Measurements from ENCODE around the gene DPP9. TPM values are rescaled to one million over a fixed set of nuclear protein-coding genes. Genes with fewer than 3 reads are reported as not detected.

Gene DPP9
- total RNA-seq, 4 donors from 2014 or later, result 35.0 to 82.1 (median 42.0) TPM

DNA sequence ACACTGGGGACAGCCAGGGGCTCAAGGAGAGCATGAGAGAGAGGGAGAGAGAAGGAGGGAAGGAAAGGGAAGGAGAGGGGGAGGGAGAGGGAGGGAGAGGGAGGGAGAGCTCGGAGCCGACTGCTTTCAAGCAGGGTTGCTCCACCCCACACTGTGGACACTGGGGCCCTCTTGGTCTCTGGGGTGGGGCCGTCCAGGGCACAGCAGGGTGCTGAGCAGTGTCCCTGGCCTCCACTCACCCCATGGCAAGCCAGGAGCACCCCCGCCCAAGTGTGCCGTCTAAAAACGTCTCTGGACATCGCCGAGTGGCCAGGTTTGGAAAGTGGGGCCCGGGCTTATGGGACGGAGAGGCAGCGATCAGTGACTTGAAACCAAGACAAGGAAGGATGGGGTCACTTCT lies 20.9 kb downstream of the DPP9 start:
- Histone ChIP-seq H3K9me3 (no peaks in the 10 kb centered on the region), H3K4me1 (peaks cover 0 to 15% (median 8%) of the 10 kb centered on the region in 3 donors), H3K27me3 (no peaks in the 10 kb centered on the region), H3K36me3 (peaks cover 0 to 80% of the 10 kb centered on the region in 2 donors), H3K27ac (no peak overlapping the region), H3K4me3 (no peak overlapping the region)
- TF ChIP-seq, protein P1, sequence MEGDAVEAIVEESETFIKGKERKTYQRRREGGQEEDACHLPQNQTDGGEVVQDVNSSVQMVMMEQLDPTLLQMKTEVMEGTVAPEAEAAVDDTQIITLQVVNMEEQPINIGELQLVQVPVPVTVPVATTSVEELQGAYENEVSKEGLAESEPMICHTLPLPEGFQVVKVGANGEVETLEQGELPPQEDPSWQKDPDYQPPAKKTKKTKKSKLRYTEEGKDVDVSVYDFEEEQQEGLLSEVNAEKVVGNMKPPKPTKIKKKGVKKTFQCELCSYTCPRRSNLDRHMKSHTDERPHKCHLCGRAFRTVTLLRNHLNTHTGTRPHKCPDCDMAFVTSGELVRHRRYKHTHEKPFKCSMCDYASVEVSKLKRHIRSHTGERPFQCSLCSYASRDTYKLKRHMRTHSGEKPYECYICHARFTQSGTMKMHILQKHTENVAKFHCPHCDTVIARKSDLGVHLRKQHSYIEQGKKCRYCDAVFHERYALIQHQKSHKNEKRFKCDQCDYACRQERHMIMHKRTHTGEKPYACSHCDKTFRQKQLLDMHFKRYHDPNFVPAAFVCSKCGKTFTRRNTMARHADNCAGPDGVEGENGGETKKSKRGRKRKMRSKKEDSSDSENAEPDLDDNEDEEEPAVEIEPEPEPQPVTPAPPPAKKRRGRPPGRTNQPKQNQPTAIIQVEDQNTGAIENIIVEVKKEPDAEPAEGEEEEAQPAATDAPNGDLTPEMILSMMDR (IDR thresholded peaks at IDR 0.05), result no peak
- no peak for TF ChIP-seq EP300 (IDR thresholded peaks at IDR 0.05)
- no peak for TF ChIP-seq POLR2AphosphoS5 (IDR thresholded peaks at IDR 0.05)
- no peak for TF ChIP-seq POLR2A (IDR thresholded peaks at IDR 0.05)
- ATAC-seq, result no peak
- WGBS, 2 donors (ENCODE audit: low coverage in 1 of 2), result 73% methylated on average over 3 of the region's 11 CpGs; no CpG with 5 or more reads in 1 of the 2 donors

DNA sequence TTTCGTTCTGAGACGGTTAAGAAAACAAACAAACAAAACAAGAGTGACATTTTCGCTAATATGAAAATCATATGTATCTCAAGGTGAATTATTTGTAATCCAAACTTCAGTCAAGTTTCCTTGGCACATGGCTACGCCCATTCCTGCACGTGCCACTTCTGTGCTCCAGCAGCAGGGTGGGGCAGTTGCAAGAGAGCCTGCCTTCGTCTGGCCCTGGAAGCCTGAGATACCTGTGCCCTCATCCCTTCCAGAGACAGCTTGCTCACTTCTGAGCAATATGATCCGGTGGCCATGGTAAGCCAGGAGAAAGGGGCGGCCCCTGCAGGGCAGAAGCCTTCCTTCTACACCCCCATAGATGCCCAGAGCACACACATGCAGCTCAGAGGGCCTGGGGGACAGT lies 22.1 kb downstream of the DPP9 start:
- Histone ChIP-seq H3K4me3 (no peak overlapping the region), H3K27me3 (no peaks in the 10 kb centered on the region), H3K9me3 (no peaks in the 10 kb centered on the region), H3K4me1 (peaks cover 0 to 3% (median 0%) of the 10 kb centered on the region in 3 donors), H3K27ac (no peak overlapping the region), H3K36me3 (peaks cover 0 to 92% of the 10 kb centered on the region in 2 donors)
- ATAC-seq, result no peak
- 71 to 76% methylated on average over 2 to 6 of the region's 8 CpGs for WGBS, 2 donors (ENCODE audit: low coverage in 1 of 2)
- TF ChIP-seq POLR2AphosphoS5 (IDR thresholded peaks at IDR 0.05) (no peak), POLR2A (IDR thresholded peaks at IDR 0.05) (no peak), EP300 (IDR thresholded peaks at IDR 0.05) (no peak)
- TF ChIP-seq, protein P1 (IDR thresholded peaks at IDR 0.05), result no peak

DNA sequence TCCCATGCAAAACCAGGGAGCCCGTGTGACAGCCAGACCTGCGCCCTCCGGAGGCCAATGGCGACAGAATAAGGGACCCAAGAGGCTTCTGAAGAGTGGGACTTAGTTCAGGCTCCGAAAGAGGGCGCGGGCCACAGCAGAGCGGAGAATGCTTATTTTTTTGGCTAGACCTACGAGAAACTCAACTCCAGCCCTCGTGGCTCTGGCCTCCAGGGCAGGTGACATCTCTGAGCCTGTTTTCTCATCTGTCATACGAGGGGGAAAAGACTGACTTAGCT lies 23.0 kb downstream of the DPP9 start:
- no peaks in the 10 kb centered on the region for H3K9me3 ChIP-seq
- no peak for ATAC-seq
- no peak overlapping the region for H3K27ac ChIP-seq
- H3K4me3 ChIP-seq, result no peak overlapping the region
- H3K27me3 ChIP-seq, result no peaks in the 10 kb centered on the region
- no peak for TF ChIP-seq EP300 (IDR thresholded peaks at IDR 0.05)
- TF ChIP-seq POLR2A (IDR thresholded peaks at IDR 0.05), result no peak
- TF ChIP-seq, protein P1 (IDR thresholded peaks at IDR 0.05), result no peak
- no peaks in the 10 kb centered on the region for H3K4me1 ChIP-seq
- WGBS, 2 donors (ENCODE audit: low coverage in 1 of 2), result 80 to 95% methylated on average over 3 to 7 of the region's 11 CpGs
- H3K36me3 ChIP-seq, result peaks cover 0 to 100% of the 10 kb centered on the region in 2 donors

DNA sequence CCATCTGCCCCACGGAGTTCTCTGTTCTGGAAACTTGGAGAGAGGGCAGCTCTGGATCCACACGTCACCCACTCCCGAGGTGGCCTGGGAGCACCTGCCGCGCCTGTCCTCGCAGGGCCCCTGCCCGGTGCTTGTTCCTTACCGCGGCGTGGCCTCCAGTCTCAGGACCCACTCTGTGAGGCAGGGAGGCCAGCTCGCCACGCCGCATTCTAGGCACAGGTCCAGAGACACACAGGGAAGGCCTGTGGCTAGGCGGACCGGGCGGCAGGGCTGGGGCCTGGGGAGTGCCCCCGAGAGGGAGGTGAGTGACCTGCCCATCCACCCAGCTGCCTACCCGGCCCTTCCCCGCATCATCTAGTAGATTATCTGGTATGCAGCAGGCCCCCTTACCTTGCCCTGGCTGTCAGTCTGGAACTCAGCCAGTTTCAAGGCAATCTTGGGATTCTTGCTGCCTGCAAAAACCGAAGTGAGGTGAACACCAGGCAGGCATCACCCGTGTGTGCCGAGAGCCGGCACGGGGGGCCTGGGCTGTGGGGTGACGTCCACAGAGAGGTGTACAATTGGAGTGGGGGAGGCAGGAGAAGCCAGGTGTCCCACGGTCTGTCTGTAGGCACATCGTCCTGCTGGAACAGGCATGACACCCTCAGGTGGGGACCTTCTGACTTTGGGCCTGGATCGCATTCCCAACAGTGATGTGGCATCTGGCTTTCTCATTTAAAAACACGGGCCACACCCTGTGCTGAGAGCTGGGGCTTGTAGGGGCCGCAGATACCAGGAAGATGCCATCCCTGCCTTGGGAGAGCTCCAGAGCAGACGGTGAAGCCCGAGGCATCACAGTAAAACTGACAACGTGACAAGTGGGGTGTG lies 23.6 kb downstream of the DPP9 start:
- no peaks in the 10 kb centered on the region for H3K27me3 ChIP-seq
- peaks cover 0 to 100% of the 10 kb centered on the region in 2 donors for H3K36me3 ChIP-seq
- WGBS, 2 donors (ENCODE audit: low coverage in 1 of 2), result 100% methylated on average over 2 of the region's 33 CpGs; no CpG with 5 or more reads in 1 of the 2 donors
- TF ChIP-seq POLR2A (IDR thresholded peaks at IDR 0.05) (no peak), POLR2AphosphoS5 (IDR thresholded peaks at IDR 0.05) (no peak), EP300 (IDR thresholded peaks at IDR 0.05) (no peak)
- TF ChIP-seq, protein P1 (IDR thresholded peaks at IDR 0.05), result no peak
- ATAC-seq, result no peak
- H3K4me1 ChIP-seq, result no peaks in the 10 kb centered on the region
- no peak overlapping the region for H3K27ac ChIP-seq
- H3K9me3 ChIP-seq, result no peaks in the 10 kb centered on the region
- no peak overlapping the region for H3K4me3 ChIP-seq

DNA sequence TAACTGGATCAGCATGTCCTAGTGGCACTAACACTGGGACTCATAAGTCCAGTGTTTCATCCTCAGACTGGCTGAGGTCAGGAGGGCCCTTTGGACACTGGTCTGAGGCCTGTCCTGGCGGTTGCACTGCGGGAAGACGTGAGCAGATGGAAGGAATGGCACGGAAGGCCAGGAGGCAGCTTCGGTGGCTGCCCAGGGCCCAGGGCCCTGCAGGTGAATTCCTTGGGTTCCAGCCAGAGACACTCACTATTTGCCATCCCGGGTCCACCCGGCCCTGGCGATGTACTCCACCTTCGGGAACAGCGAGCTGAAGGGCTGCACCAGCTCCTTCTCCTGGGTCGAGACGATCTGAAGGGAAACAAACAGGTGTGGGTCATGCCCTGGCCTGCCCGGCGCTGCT lies 26.3 kb downstream of the DPP9 start:
- Histone ChIP-seq H3K27ac (no peak overlapping the region), H3K4me1 (peaks cover 0 to 10% (median 0%) of the 10 kb centered on the region in 3 donors), H3K36me3 (peaks cover 0 to 100% of the 10 kb centered on the region in 2 donors), H3K27me3 (no peaks in the 10 kb centered on the region), H3K9me3 (no peaks in the 10 kb centered on the region), H3K4me3 (no peak overlapping the region)
- no CpG with 5 or more reads among the region's 14 CpGs for WGBS, 2 donors (ENCODE audit: low coverage in 1 of 2)
- TF ChIP-seq POLR2AphosphoS5 (IDR thresholded peaks at IDR 0.05), result no peak
- ATAC-seq, result no peak

Data from gastroesophageal sphincter (tissue), 4 donors.